Measurements from ENCODE around the gene FRMD1. TPM values are rescaled to one million over a fixed set of nuclear protein-coding genes. Genes with fewer than 3 reads are reported as not detected.

The FRMD1 gene
- total and polyA plus RNA-seq, 2 donors (not counting 3 experiments of a cell fraction or from before 2014, with no cell fraction given), result not detected

- Histone ChIP-seq H3K27ac (ENCODE audit: insufficient read depth, low read depth, low read length) (no peak overlapping the region), H3K9me1 (replicated peaks; ENCODE audit: control insufficient read depth, extremely low read depth, insufficient read depth, low read length) (no peaks in the 10 kb centered on the region), H3K9me3 (replicated peaks; ENCODE audit: control insufficient read depth, insufficient read depth, low read length) (no peaks in the 10 kb centered on the region), H3K36me3 (ENCODE audit: control insufficient read depth in 2 of 2, extremely low read depth in 1 of 2, insufficient read depth in 2 of 2, low read length in 2 of 2) (no peaks in the 10 kb centered on the region), H3K27me3 (ENCODE audit: control insufficient read depth in 2 of 2, insufficient read depth in 2 of 2, low read length in 2 of 2) (peaks cover 0 to 3% of the 10 kb centered on the region in 2 experiments), H3K4me3 (replicated peaks in 1 of 3; ENCODE audit: insufficient read depth in 1 of 3, low read depth in 1 of 3, low read length in 3 of 3) (no peak overlapping the region), H3K79me2 (ENCODE audit: control insufficient read depth, insufficient read depth, low read length) (no peaks in the 10 kb centered on the region), H4K20me1 (replicated peaks; ENCODE audit: control insufficient read depth, extremely low read depth, insufficient read depth, low read length) (no peaks in the 10 kb centered on the region), H2AFZ (ENCODE audit: low read depth, low read length) (no peak overlapping the region), H3K4me1 (ENCODE audit: control insufficient read depth, extremely low read depth, insufficient read depth, low read length) (no peaks in the 10 kb centered on the region), H3K9ac (replicated peaks; ENCODE audit: extremely low read depth, insufficient read depth, low read length) (no peak overlapping the region), H3K4me2 (ENCODE audit: insufficient read depth, low read length) (no peak overlapping the region)
- ChIA-PET CTCF (no interaction called here), POLR2A (no interaction called here)
- no peak for DNase-seq (ENCODE audit: low read depth, low spot score)
- BruUV-seq (replicated peaks), result no TSS peak
- dilution Hi-C loops (cut with MboI; ENCODE audit: extremely low pct_ligation_motif_present, low sequenced_read_pairs), result no loop called here
- FAIRE-seq, result no peak
- TF ChIP-seq MYC (IDR thresholded peaks at IDR 0.05; ENCODE audit: low read depth, low read length) (no peak), GATA2 (IDR thresholded peaks at IDR 0.05; ENCODE audit: insufficient read depth, insufficient read length, low read depth, low read length) (no peak), JUN (IDR thresholded peaks at IDR 0.05; ENCODE audit: borderline replicate concordance, insufficient read depth, insufficient read length, low read depth) (no peak), FOS (IDR thresholded peaks at IDR 0.05; ENCODE audit: borderline replicate concordance, insufficient read depth, low read length) (no peak), CTCF (IDR thresholded peaks at IDR 0.05; ENCODE audit: extremely low read depth in 1 of 2, insufficient read depth in 1 of 2, low read depth in 1 of 2, low read length in 2 of 2) (no peak), EZH2 (IDR thresholded peaks at IDR 0.05; ENCODE audit: borderline replicate concordance, low read depth, low read length, severe bottlenecking) (no peak), MAX (IDR thresholded peaks at IDR 0.05; ENCODE audit: insufficient read depth, insufficient read length) (no peak), POLR2AphosphoS5 (IDR thresholded peaks at IDR 0.05; ENCODE audit: insufficient read depth, low read depth, low read length) (no peak), POLR2A (IDR thresholded peaks at IDR 0.05; ENCODE audit: low read depth, low read length) (no peak)
- intact Hi-C loops (cut with micrococcal nuclease), result no loop called here
Measured at GRCh38 chr6:168022488-168023321, 56.3 kb downstream of the FRMD1 start.
